Measurements from ENCODE around the gene OTUD4. TPM values are rescaled to one million over a fixed set of nuclear protein-coding genes. Genes with fewer than 3 reads are reported as not detected.
A peak's percentile ranks its signal among the peaks of the same experiment; 100 is the strongest.

Gene OTUD4
- total and polyA plus RNA-seq, 4 experiments from 2014 or later: 10.2 to 61.3 (median 40.4) TPM

DNA sequence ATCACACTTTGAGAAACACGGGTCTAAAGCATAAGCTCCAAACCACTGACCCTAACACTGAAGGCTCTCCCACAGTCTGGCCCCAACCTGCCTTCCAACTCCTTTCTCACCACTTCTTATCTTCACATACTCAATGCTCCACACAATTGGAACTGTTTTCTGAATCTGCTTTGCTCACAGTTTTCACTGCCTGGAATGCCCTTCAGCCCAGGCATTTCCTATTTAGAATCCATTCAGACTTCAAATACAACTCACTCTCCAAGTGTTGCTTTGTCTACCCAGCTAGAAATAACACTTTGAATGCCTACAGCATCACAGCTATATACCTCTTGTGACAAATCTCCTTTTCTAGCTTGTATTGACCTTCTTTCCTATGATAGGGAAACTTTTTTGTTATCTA is 10.2 kb downstream of the OTUD4 start:
- Mint-ChIP-seq H3K36me3 (peaks cover 34 to 63% of the 10 kb centered on the region in 2 donors), H3K27me3 (no peaks in the 10 kb centered on the region), H3K9me3 (no peaks in the 10 kb centered on the region), H3K4me1 (peaks cover 20 to 50% (median 36%) of the 10 kb centered on the region in 4 donors), H3K4me3 (no peak overlapping the region), H3K27ac (peak overlapping the region in 3 of 7 donors; percentile 40 to 66 (median 54))
- intact Hi-C loops (cut with micrococcal nuclease): loop anchor here (10.0 kb wide), 1 partner anchor 565 kb away; no protein-coding TSS in a partner anchor
- Histone ChIP-seq H3K4me3 (ENCODE audit: low read length in 2 of 2) (no peak overlapping the region), H3K9me3 (ENCODE audit: control insufficient read depth in 1 of 2, low read length in 2 of 2) (no peaks in the 10 kb centered on the region), H3K4me1 (ENCODE audit: insufficient read depth, low read length) (peaks cover 17% of the 10 kb centered on the region), H3K36me3 (ENCODE audit: insufficient read depth, low read length) (peaks cover 11% of the 10 kb centered on the region), H3K27ac (ENCODE audit: low read depth, low read length) (no peak overlapping the region), H3K27me3 (ENCODE audit: insufficient read depth, low read length) (no peaks in the 10 kb centered on the region)
- no peak for DNase-seq
- CTCF ChIA-PET (ENCODE audit: partially characterized antibody): interaction anchor here (1.0 kb wide), 2 partner anchors 9 to 67 kb away, joined by 4 read pairs; no protein-coding TSS in a partner anchor
- POLR2A ChIA-PET (ENCODE audit: partially characterized antibody): interaction anchor here (1.0 to 1.1 kb wide), 2 partner anchors 9 to 72 kb away, joined by 3 to 5 read pairs; partner anchors contain the start of genes ABCE1 and ANAPC10

DNA sequence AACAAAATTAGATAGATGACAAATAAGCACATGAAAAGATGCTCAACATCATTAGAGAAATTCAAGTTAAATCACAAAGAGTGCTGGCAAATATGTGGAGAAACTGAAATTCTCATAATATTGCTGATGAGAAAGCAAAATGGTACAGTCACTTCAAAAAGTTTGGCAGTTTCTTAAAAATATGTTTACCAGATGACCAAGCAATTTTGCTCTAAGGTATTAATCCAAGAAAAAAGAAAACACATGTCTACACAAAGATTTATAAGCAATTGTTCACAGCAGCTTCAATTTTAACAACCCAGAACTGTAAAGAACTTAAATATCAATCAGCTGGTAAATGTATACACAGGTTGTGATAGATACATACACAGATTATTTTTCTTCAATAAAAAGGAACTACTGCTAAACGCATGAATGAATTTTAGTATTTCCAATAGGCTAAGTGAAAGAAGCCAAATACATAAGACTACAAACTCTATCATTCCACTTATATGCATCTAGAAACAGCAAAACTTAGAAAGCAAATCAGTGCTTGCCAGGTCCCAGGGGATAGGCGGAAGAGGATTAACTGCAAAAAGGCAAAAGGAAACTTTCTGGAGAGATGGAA is 11.7 kb downstream of the OTUD4 start:
- Histone ChIP-seq H3K4me3 (ENCODE audit: low read length in 2 of 2) (no peak overlapping the region), H3K36me3 (ENCODE audit: insufficient read depth, low read length) (peaks cover 11% of the 10 kb centered on the region), H3K27ac (ENCODE audit: low read depth, low read length) (no peak overlapping the region), H3K4me1 (ENCODE audit: insufficient read depth, low read length) (peaks cover 4% of the 10 kb centered on the region), H3K27me3 (ENCODE audit: insufficient read depth, low read length) (no peaks in the 10 kb centered on the region), H3K9me3 (ENCODE audit: control insufficient read depth in 1 of 2, low read length in 2 of 2) (no peaks in the 10 kb centered on the region)
- CTCF ChIA-PET (ENCODE audit: partially characterized antibody): interaction anchor here (1.6 to 1.7 kb wide), 2 partner anchors 9 to 14 kb away, joined by 3 read pairs; no protein-coding TSS in a partner anchor
- no peaks in the 10 kb centered on the region for H3K9me3 Mint-ChIP-seq
- DNase-seq: no peak
- H3K4me1 Mint-ChIP-seq: peaks cover 9 to 38% (median 26%) of the 10 kb centered on the region in 4 donors
- POLR2A ChIA-PET (ENCODE audit: partially characterized antibody): no interaction called here
- no peak overlapping the region for H3K4me3 Mint-ChIP-seq
- H3K27me3 Mint-ChIP-seq: no peaks in the 10 kb centered on the region
- H3K36me3 Mint-ChIP-seq: peaks cover 24 to 58% of the 10 kb centered on the region in 2 donors
- peak overlapping the region in 2 of 7 donors; percentile 0 to 37 for H3K27ac Mint-ChIP-seq
- intact Hi-C loops (cut with micrococcal nuclease): no loop called here

DNA sequence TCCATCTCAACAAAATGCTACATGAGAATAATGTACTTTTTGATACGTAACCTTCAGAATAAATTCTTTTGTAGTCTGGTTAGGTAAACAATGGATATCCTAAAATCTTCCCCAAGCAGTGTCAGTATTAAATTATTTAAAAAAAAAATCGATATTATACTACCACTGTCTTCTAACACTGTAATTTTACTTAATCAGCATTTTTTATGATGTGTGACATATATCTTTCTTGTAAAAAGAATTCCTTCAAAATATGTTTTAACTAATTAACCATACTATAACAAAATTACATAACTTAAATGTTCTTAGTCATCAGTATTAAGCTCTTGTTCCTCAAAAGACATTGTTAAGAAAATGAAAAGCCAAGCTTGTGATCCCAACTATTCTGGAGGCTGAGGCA is 12.5 kb downstream of the OTUD4 start:
- H3K9me3 Mint-ChIP-seq: no peaks in the 10 kb centered on the region
- Histone ChIP-seq H3K27ac (ENCODE audit: low read depth, low read length) (no peak overlapping the region), H3K4me3 (ENCODE audit: low read length in 2 of 2) (no peak overlapping the region), H3K36me3 (ENCODE audit: insufficient read depth, low read length) (peaks cover 15% of the 10 kb centered on the region), H3K9me3 (ENCODE audit: control insufficient read depth in 1 of 2, low read length in 2 of 2) (no peaks in the 10 kb centered on the region), H3K4me1 (ENCODE audit: insufficient read depth, low read length) (peaks cover 4% of the 10 kb centered on the region), H3K27me3 (ENCODE audit: insufficient read depth, low read length) (no peaks in the 10 kb centered on the region)
- POLR2A ChIA-PET (ENCODE audit: partially characterized antibody): no interaction called here
- intact Hi-C loops (cut with micrococcal nuclease): no loop called here
- no peak overlapping the region for H3K4me3 Mint-ChIP-seq
- no peak overlapping the region for H3K27ac Mint-ChIP-seq
- CTCF ChIA-PET (ENCODE audit: partially characterized antibody): interaction anchor here (1.6 to 1.7 kb wide), 2 partner anchors 10 to 13 kb away, joined by 3 read pairs; no protein-coding TSS in a partner anchor
- peaks cover 8 to 35% (median 21%) of the 10 kb centered on the region in 4 donors for H3K4me1 Mint-ChIP-seq
- no peaks in the 10 kb centered on the region for H3K27me3 Mint-ChIP-seq
- no peak for DNase-seq
- peaks cover 27 to 57% of the 10 kb centered on the region in 2 donors for H3K36me3 Mint-ChIP-seq

DNA sequence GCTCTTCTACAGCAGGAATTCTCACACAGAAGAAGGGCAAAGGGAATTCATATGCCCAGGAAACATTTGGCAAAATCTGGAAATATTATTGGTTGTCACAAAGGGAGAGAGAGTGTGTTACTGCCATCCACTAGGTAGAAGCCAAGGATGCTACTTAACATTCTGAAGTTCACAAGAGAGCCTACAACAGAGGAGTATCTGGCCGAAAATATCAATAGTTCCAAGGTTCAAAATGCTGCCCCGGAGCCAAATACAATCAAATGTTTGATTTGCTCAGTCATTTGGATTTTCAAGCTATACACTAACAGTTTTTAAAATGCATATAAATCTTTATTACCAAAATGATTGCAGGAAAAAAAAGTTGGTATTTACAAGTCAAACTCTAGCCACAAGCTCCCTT is 18.8 kb downstream of the OTUD4 start:
- Histone ChIP-seq H3K27me3 (ENCODE audit: insufficient read depth, low read length) (no peaks in the 10 kb centered on the region), H3K27ac (ENCODE audit: low read depth, low read length) (no peak overlapping the region), H3K36me3 (ENCODE audit: insufficient read depth, low read length) (peaks cover 26% of the 10 kb centered on the region), H3K4me3 (ENCODE audit: low read length in 2 of 2) (no peak overlapping the region), H3K9me3 (ENCODE audit: control insufficient read depth in 1 of 2, low read length in 2 of 2) (no peaks in the 10 kb centered on the region), H3K4me1 (ENCODE audit: insufficient read depth, low read length) (no peaks in the 10 kb centered on the region)
- intact Hi-C loops (cut with micrococcal nuclease): no loop called here
- ChIA-PET POLR2A (ENCODE audit: partially characterized antibody) (no interaction called here), CTCF (ENCODE audit: partially characterized antibody) (interaction anchor here (1.1 kb wide), 1 partner anchor 9 kb away, joined by 3 read pairs; no protein-coding TSS in a partner anchor)
- Mint-ChIP-seq H3K4me3 (no peak overlapping the region), H3K4me1 (peaks cover 0 to 7% (median 5%) of the 10 kb centered on the region in 4 donors), H3K27ac (peak overlapping the region in 4 of 7 donors; percentile 1 to 50 (median 8)), H3K9me3 (no peaks in the 10 kb centered on the region), H3K27me3 (no peaks in the 10 kb centered on the region), H3K36me3 (peaks cover 19 to 55% of the 10 kb centered on the region in 2 donors)
- no peak for DNase-seq

DNA sequence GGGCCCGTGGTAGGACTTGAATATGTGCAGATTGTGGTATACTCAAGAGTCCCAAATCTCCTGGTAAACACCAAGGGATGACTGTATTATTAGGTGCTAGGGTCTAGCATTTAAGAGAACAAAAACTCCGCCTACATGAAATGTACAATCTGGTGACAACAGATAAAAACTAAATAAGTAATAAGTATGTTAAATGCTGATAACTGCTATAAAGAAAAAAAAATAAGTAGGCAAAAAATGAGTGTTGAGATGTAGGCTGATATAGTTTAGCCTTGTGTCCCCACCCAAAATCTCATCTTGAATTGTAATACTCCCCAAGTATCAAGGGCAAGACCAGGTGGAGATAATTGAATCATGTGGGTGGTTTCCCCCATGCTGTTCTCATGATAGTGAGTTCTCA is 23.4 kb downstream of the OTUD4 start:
- DNase-seq: no peak
- CTCF ChIA-PET (ENCODE audit: partially characterized antibody): interaction anchor here (0.7 to 1.5 kb wide), 2 partner anchors 38 to 453 kb away, joined by 3 read pairs; no protein-coding TSS in a partner anchor
- H3K4me3 Mint-ChIP-seq: no peak overlapping the region
- Histone ChIP-seq H3K9me3 (ENCODE audit: control insufficient read depth in 1 of 2, low read length in 2 of 2) (no peaks in the 10 kb centered on the region), H3K36me3 (ENCODE audit: insufficient read depth, low read length) (peaks cover 21% of the 10 kb centered on the region), H3K4me3 (ENCODE audit: low read length in 2 of 2) (no peak overlapping the region), H3K4me1 (ENCODE audit: insufficient read depth, low read length) (no peaks in the 10 kb centered on the region), H3K27me3 (ENCODE audit: insufficient read depth, low read length) (no peaks in the 10 kb centered on the region), H3K27ac (ENCODE audit: low read depth, low read length) (no peak overlapping the region)
- peaks cover 41 to 77% of the 10 kb centered on the region in 2 donors for H3K36me3 Mint-ChIP-seq
- no peaks in the 10 kb centered on the region for H3K9me3 Mint-ChIP-seq
- POLR2A ChIA-PET (ENCODE audit: partially characterized antibody): no interaction called here
- intact Hi-C loops (cut with micrococcal nuclease): no loop called here
- peak overlapping the region in 1 of 7 donors; percentile 31 for H3K27ac Mint-ChIP-seq
- H3K4me1 Mint-ChIP-seq: peaks cover 0 to 11% (median 6%) of the 10 kb centered on the region in 4 donors
- H3K27me3 Mint-ChIP-seq: no peaks in the 10 kb centered on the region

DNA sequence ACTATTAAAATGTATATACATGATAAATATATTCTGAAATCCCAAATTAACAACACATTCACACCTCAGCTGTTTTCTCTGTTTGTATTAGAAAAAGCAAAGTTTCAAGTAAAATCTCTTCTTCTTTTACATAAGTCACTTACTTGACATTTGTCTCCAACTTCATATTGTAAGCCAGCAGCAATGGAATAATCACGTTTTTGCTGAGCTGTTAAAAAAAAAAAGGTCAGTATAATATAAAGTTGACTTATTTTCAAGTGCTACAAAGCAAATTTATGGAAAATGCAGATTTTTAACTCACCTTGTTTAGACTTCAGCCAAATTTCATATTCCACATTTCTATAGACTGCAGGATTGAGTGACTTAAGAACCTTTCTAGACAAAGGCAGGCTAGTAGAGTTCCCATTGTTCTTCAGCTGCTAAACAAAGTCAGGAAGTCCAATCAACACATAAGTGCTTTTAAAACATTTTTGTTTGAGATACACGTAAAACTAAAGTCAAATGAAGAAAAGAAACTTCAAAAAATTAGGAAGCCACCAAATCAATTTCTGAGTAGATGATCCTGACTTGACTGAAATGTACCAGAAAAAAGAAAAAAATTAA is 25.0 kb downstream of the OTUD4 start:
- Mint-ChIP-seq H3K4me3 (no peak overlapping the region), H3K27ac (no peak overlapping the region), H3K9me3 (no peaks in the 10 kb centered on the region), H3K27me3 (no peaks in the 10 kb centered on the region), H3K4me1 (peaks cover 0 to 8% (median 4%) of the 10 kb centered on the region in 4 donors), H3K36me3 (peaks cover 40 to 74% of the 10 kb centered on the region in 2 donors)
- DNase-seq: no peak
- Histone ChIP-seq H3K4me3 (ENCODE audit: low read length in 2 of 2) (no peak overlapping the region), H3K27ac (ENCODE audit: low read depth, low read length) (no peak overlapping the region), H3K27me3 (ENCODE audit: insufficient read depth, low read length) (no peaks in the 10 kb centered on the region), H3K36me3 (ENCODE audit: insufficient read depth, low read length) (peaks cover 14% of the 10 kb centered on the region), H3K4me1 (ENCODE audit: insufficient read depth, low read length) (no peaks in the 10 kb centered on the region), H3K9me3 (ENCODE audit: control insufficient read depth in 1 of 2, low read length in 2 of 2) (no peaks in the 10 kb centered on the region)
- ChIA-PET POLR2A (ENCODE audit: partially characterized antibody) (no interaction called here), CTCF (ENCODE audit: partially characterized antibody) (interaction anchor here (0.6 to 1.6 kb wide), 9 partner anchors 11 to 882 kb away, joined by 3 to 4 read pairs (median 3); partner anchors contain the start of gene ABCE1)
- intact Hi-C loops (cut with micrococcal nuclease): loop anchor here (2.0 kb wide), 2 partner anchors 453 to 461 kb away; no protein-coding TSS in a partner anchor

DNA sequence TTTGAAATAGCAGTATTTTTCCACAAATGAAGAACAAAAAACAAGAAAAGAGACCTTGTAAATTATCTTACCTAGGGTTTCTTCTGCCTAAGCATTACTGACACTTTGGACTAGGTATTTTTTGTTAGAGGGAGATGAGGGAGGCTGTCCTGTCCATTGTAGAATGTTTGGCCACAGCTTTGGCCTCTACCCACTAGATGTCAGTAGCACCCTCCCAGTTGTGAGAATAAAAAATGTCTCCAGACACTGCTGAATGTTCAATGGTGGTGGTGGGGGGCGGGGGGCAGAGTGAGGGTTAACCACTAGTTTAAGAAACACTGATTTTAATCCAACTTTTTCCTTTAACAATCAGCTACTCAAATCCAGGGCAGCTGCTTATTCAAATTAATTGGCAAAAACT is 25.8 kb downstream of the OTUD4 start:
- intact Hi-C loops (cut with micrococcal nuclease): loop anchor here (2.0 kb wide), 2 partner anchors 454 to 462 kb away; no protein-coding TSS in a partner anchor
- POLR2A ChIA-PET (ENCODE audit: partially characterized antibody): no interaction called here

More for the DNA sequence above, 25.8 kb downstream of the OTUD4 start:
- H3K4me3 ChIP-seq (ENCODE audit: low read length in 2 of 2): no peak overlapping the region
- CTCF ChIA-PET (ENCODE audit: partially characterized antibody): interaction anchor here (0.8 to 1.6 kb wide), 7 partner anchors 10 to 403 kb away, joined by 3 to 4 read pairs (median 3); partner anchors contain the start of gene ABCE1
- H3K27me3 ChIP-seq (ENCODE audit: insufficient read depth, low read length): no peaks in the 10 kb centered on the region
- H3K36me3 ChIP-seq (ENCODE audit: insufficient read depth, low read length): peaks cover 22% of the 10 kb centered on the region
- H3K4me1 Mint-ChIP-seq: peaks cover 0 to 9% (median 4%) of the 10 kb centered on the region in 4 donors
- H3K36me3 Mint-ChIP-seq: peaks cover 44 to 76% of the 10 kb centered on the region in 2 donors
- no peaks in the 10 kb centered on the region for H3K4me1 ChIP-seq (ENCODE audit: insufficient read depth, low read length)
- H3K27ac ChIP-seq (ENCODE audit: low read depth, low read length): no peak overlapping the region
- H3K27ac Mint-ChIP-seq: peak overlapping the region in 1 of 7 donors; percentile 34
- no peak overlapping the region for H3K4me3 Mint-ChIP-seq
- no peak for DNase-seq
- no peaks in the 10 kb centered on the region for H3K9me3 ChIP-seq (ENCODE audit: control insufficient read depth in 1 of 2, low read length in 2 of 2)
- no peaks in the 10 kb centered on the region for H3K27me3 Mint-ChIP-seq
- H3K9me3 Mint-ChIP-seq: no peaks in the 10 kb centered on the region
